GM18511 (cell line): Measurements from ENCODE around the gene WDR83.
"Not testable (repeated sequence)": the region's sequence is repeated elsewhere in the genome, so short reads cannot be mapped to it uniquely, and the experiment has no call there.

Experiments used
- ATAC-seq: cut with Tn5 transposase; IDR thresholded peaks from one replicate; pipeline ENCODE4 v1.9.1; 2021; ENCODE audit warnings: mild to moderate bottlenecking, moderate library complexity; ENCODE audit not compliant: unreplicated experiment

The WDR83 gene

GRCh38 chr19:12681074-12681987, 14.7 kb downstream of the WDR83 start, which contains the start of gene DHPS:
Gene DHPS, minus strand, starts transcription at chr19:12681880. Its CDS starts 114 bp downstream, at chr19:12681766.
- peak; percentile 69 for ATAC-seq

- ATAC-seq, result no peak
These were observed 19.2 kb downstream of the WDR83 start for GRCh38 chr19:12685831-12686230.

DNA sequence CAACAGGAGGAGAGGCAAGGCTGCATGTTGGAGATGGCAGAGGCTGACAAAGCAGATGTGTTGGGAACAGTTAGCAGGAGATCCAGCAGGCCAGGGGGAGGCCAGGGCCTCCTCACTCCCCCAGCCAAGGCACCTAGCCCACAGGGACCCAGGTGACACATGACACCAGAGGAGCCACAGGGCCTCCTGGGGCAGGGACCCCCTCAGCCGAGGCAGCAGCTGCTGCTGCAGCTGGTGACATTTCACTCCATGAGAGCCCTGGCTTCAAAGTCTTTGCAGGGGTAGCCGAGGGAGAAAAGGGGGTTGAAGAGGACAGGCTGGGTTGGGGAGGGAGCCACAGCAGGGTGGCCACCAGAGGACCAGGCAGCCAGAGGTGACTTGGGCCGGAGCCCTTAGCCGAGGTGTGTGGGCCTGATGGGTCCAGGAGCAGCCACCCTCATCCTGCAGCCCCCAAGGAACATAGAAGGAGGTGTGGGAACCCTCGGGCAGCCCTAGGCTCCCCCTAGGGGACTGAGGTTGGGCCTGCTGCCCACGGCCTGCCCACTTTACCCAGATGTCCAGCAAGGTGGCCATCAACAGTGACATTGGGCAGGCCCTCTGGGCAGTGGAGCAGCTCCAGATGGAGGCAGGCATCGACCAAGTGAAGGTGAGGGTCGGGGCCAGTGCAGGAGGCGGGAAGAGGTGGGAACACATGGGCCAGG, 21.0 kb downstream of the WDR83 start, which contains the start of gene GNG14:
Gene GNG14, plus strand, starts transcription at position 503 of the 701 bp plus-strand sequence. Its CDS starts 51 bp downstream, at position 554.
- ATAC-seq, result no peak

DNA sequence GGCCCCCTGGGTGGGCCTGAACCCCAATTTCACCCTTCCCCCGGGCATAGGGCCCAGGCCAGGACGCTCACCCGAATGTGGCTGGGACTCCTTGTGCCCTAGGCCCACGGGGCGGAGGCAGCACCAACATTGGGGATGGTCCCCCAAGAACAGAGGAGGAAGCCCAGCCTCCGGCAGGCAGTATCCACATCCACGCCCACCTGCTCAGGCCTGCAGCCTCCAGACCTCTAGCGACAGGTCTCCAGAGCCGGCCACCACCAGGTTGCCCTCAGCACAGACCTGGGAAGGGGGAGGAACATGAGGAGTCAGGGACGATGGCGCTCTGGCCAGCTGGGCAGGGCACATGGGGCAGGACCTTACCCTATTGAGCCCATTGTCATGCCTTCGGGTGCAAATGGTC, 22.4 kb downstream of the WDR83 start:
- no peak for ATAC-seq

DNA sequence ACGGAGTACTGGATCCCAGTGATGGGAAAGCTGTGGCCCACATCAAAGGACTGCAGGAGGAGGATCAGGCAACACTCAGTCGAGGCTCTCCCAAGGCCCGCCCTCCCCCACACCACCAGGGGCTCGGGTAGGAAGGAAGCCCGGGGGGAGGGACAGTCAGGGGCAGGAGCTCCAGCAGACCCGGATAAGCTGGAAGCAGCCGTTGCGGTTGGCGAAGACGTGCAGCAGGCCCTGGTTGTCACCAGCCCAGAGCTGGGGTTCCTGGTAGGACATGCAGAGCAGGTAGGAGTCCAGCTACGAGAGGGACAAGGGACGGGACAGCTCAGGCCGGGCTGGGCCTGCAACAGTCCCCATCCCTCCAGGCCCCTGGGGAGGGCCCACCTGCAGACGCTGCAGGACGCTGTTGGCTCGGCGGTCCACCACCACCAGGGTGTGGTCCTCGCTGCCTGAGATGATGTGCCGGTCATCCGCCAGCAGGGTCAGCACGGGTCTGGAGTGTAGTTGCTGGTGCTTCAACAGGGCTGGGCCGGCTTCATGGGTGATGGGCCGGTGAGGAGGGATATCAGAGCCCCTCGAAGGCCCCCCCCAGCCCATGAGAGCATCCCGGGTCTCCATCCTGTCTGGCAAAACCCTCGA, 23.1 kb downstream of the WDR83 start:
- ATAC-seq, result no peak

DNA sequence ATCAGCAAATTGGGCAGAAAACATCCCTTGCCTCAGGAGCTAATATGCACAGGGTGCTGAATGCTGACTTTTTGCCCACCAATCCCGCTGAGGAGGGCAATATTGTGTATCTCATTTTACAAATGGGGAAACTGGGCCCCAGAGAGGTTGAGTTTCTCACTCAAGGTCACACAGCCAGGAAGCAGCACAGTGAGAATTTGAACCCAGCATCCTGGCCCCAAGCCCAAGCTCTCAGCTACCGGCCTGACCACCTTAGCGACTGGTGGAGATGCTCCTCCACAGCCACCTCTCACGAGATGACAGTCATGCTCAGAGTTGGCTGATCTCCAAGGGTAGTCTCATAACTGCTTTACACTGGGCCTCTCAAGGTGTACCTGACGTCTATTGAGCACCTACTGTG, 26.4 kb downstream of the WDR83 start:
- no peak for ATAC-seq

GRCh38 chr19:12694641-12695040, 28.0 kb downstream of the WDR83 start:
- no peak for ATAC-seq

DNA sequence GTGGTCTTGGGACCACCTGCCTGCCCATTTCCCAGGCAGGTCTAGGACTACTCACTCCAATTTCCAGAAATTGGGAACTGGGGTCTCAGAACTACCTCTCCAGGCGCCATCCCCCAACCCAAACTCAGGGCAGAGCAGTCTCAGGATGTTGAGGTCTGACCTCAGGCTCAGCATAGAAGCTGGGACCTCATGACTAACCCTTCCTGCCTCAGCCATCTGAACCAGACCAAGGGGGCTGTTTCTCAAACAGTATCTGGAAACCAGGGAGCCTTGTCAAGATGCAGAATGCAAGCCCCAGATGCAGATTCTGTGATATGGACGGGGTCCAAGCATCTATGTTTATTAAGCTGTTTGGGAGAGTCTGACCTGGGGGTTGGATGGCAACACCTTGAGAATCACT, 28.5 kb downstream of the WDR83 start:
- no peak for ATAC-seq

GRCh38 chr19:12695514-12695913, 28.9 kb downstream of the WDR83 start:
- ATAC-seq, result no peak

GRCh38 chr19:12695997-12696365, 29.4 kb downstream of the WDR83 start:
- peak; percentile 30 for ATAC-seq

DNA sequence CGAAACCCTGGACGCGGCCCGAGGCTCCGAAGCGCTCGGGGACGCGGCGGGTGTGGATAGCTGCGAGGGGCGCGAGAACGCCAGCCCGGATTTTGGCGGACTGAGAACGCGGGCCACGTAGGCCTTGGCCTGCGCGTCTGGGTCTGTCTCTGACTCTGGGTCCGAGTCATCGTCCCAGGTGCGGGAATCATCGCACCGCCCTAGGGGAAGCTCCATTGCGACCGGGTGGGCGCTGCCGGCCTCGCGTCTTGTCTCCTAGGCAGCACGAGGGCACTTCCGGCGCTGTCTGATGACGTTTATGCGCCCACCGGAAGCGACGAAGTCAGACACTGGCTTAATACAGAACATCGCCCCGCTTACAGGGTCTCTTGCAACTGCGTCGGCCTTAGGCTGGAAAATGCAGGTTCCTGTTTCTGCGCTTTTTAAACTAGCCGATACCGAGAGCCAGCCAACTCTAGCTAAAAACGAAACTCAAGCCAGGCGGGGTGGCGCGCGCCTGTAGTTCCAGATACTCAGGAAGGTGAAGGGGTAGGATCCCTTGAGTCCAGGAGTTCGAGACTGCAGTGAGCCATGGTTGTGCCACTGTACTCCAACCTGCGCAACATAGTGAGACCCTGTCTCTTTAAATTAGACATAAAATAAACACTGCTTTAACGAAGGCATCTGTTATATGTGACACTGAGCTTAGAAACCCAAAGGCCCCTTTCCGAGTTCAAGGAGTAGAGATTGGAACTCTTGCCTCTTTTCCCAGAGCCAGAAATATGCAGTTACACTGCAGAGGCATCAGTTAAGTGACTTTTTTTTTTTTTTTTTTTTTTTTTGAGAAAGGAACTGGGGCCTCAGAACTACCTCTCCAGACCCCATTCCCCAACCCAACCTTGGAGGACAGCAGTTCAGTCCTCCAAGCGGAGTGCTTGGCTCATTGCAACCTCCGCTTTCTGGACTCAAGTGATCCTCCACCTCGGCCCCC, 30.0 kb downstream of the WDR83 start, which contains the start of gene FBXW9:
Gene FBXW9, minus strand, starts transcription at position 266 of the 970 bp plus-strand sequence. Its CDS starts 50 bp downstream, at position 216.
- ATAC-seq, result peak; percentile 91

DNA sequence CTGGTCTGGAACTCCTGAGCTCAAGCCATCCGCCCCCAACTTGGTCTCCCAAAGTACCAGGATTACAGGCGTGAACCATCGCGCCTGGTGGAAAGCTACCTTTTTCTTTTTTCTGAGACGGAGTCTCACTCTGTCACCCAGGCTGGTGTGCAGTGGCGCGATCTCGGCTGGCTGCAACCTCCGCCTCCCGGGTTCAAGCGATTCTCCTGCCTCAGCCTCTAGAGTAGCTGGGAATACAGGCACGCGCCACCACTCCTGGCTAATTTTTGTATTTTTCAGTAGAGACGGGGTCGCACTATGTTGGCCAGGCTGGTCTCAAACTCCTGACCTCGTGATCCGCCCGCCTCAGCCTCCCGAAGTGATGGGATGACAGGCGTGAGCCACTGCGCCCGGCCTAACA, 30.8 kb downstream of the WDR83 start:
- not testable (repeated sequence) for ATAC-seq

- ATAC-seq, result no peak
These were observed 31.5 kb downstream of the WDR83 start for GRCh38 chr19:12698138-12698537.

DNA sequence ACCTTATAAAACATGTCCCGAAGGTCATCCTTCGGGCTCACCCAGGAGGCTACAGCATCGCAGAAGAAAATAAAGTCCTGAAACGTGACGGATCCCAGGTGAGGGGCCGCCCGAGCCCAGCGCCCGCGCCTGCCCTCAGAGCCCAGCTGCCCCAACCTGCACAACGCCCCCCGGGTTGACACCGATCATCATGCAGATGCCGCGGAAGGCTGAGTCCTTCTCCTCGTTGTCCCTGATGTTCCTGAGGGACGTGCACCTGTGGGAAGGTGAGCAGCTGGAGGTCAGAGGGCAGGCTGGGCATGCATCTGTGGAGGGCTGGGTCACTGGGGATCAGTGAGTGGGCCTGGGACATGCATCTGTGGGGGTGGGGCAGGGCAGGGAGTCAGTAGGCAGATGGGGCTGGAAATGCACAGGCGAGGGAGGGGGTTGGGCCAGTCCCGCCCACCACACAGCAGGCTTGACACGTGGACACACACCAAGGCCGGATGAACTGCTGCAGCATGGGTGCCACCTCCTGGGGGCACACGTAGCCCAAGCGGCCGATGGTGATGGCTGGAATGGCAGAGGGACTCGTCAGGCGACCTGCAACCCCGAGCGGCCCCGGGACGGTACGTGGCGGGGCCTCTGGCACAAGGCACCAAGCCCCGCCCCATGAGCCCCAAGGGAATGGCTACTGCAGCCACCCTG, 35.1 kb downstream of the WDR83 start:
- no peak for ATAC-seq

- ATAC-seq, result no peak
These were observed 36.4 kb downstream of the WDR83 start for GRCh38 chr19:12703046-12703445.

- no peak for ATAC-seq
These were observed 38.6 kb downstream of the WDR83 start for GRCh38 chr19:12705169-12705568.

DNA sequence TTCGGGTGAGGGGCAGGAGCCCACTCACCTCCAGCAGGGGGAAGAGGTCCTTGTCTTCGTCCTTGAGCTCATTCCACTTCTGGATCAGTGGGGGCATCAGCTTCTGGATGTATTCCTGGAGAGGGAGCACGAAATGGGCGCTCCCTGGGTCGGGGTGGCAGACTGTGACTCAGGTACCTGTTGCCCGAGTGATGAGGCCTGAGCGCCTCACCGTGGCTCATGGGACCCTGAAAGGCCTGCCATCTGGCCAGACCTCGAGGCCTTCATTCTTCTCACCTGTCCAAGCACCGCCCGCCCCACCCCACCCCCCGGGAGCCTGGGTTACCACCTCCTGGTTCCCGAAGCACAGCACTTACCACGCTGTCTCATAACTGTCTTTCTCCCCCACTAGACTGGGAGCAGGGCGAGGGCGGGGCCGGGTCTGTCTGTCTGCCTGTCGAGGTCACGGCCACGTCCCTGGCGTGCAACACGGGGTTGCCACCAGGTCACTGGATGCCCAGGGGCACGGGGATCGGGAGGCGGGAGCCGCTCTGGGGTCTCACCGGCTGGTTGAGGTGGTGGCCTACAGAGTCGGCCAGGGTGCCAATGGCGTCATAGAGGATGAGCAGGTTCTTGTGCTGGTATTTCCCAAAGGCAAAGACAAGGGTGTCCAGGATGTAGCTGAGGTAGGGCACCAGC, 39.2 kb downstream of the WDR83 start:
- ATAC-seq, result no peak

DNA sequence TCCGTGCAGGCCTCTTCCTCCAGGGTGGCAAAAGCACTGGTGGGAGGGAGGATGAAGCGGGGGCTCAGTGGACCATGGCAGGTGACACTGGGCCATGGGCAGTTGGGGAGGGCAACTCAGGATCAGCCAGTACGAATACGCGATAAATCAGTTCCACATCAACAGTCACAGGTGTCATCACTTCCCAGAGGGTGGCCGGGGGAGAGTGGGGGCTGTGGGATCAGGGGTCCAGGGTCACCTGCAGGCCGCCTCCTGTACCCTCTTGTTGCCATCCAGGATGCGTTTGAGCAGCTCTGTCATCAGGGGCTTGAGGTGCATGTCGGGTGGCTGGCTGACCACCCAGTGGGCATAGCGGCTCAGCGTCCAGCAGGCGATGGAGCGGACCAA, 39.7 kb downstream of the WDR83 start:
- no peak for ATAC-seq

- no peak for ATAC-seq
These were observed 42.0 kb downstream of the WDR83 start for GRCh38 chr19:12708641-12709040.
